SK-N-SH (cell line): ENCODE data around the gene ZP1. TPM values are rescaled to one million over a fixed set of nuclear protein-coding genes. Genes with fewer than 3 reads are reported as not detected.

ENCODE experiments used
- CTCF ChIA-PET: fragments of 300-600, 350-600 bp; formaldehyde crosslinking; extraction: SDS; loops from one replicate; lab custom pipeline; 2021; lab: Yijun Ruan, JAX
- POLR2A ChIA-PET: fragments of 350-600 bp; sonication (Branson Sonifier 250); formaldehyde crosslinking; extraction: SDS; loops from one replicate; lab custom pipeline; 2020; ENCODE audit warnings: antibody characterized with exemption, inconsistent platforms; lab: Yijun Ruan, JAX
- DNase-seq: peaks from one replicate; pipeline ENCODE4 v3.0.0; 2012
- H2AFZ ChIP-seq: fragments of 200-600 bp; sonication (generic); 2 replicates; pipeline ENCODE4 v1.8.1; 2016; ENCODE audit warnings: antibody characterized with exemption, mild to moderate bottlenecking, low read depth
- H3F3A ChIP-seq: fragments of 200-600 bp; sonication (generic); replicated peaks from 2 replicates; pipeline ENCODE3; 2016; ENCODE audit warnings: antibody characterized with exemption, mild to moderate bottlenecking; ENCODE audit not compliant: insufficient read depth
- H3K27ac ChIP-seq, 2 experiments: fragments of 200-500 bp in 1 of 2; fragments of 200-600 bp in 1 of 2; sonication (Bioruptor generic) in 1 of 2; sonication (generic), shearing (Covaris generic) in 1 of 2; 2 replicates each; pipeline versions ENCODE4 v1.5.1 to v1.6.1; 2014 to 2016; ENCODE audit warnings: low read depth in 2 of 2, inconsistent platforms in 1 of 2, low read length in 1 of 2, mild to moderate bottlenecking in 1 of 2, mixed read lengths in 1 of 2
- H3K27me3 ChIP-seq: fragments of 200-600 bp; sonication (generic), shearing (Covaris generic); 2 replicates; pipeline ENCODE4 v1.6.1; 2016; ENCODE audit warnings: mixed run types; ENCODE audit not compliant: insufficient read depth
- H3K36me3 ChIP-seq, 2 experiments: fragments of 200-500 bp in 1 of 2; fragments of 200-600 bp in 1 of 2; sonication (Bioruptor generic) in 1 of 2; sonication (generic) in 1 of 2; replicated peaks in 1 of 2; 2 replicates each; pipeline versions ENCODE3 to v1.5.1; 2014 to 2016; ENCODE audit warnings: low read length in 1 of 2, mild to moderate bottlenecking in 1 of 2; ENCODE audit not compliant: insufficient read depth in 2 of 2, control insufficient read depth in 1 of 2
- H3K4me1 ChIP-seq, 2 experiments: fragments of 200-500 bp in 1 of 2; fragments of 200-600 bp in 1 of 2; sonication (Bioruptor generic) in 1 of 2; sonication (generic), shearing (Covaris generic) in 1 of 2; 2 replicates each; pipeline versions ENCODE4 v1.5.1 to v1.6.1; 2014 to 2016; ENCODE audit warnings: low read depth in 1 of 2, low read length in 1 of 2, mixed run types in 1 of 2; ENCODE audit not compliant: insufficient read depth in 2 of 2, control insufficient read depth in 1 of 2
- H3K4me2 ChIP-seq: fragments of 200-600 bp; sonication (generic), shearing (Covaris generic); 2 replicates; pipeline ENCODE4 v1.6.1; 2017; ENCODE audit warnings: mixed run types
- H3K4me3 ChIP-seq, 2 experiments: fragments of 200-500 bp in 1 of 2; fragments of 200-600 bp in 1 of 2; sonication (Bioruptor generic) in 1 of 2; sonication (generic), shearing (Covaris generic) in 1 of 2; 2 replicates each; pipeline versions ENCODE4 v1.5.1 to v1.8.1; 2014 to 2016; ENCODE audit warnings: low read depth in 2 of 2, inconsistent platforms in 1 of 2, low read length in 1 of 2, mild to moderate bottlenecking in 1 of 2, mixed read lengths in 1 of 2, moderate library complexity in 1 of 2
- H3K79me2 ChIP-seq: fragments of 200-600 bp; sonication (generic); 2 replicates; pipeline ENCODE4 v1.8.1; 2017; ENCODE audit warnings: mild to moderate bottlenecking; ENCODE audit not compliant: insufficient read depth
- H3K9ac ChIP-seq: fragments of 200-600 bp; sonication (generic); 2 replicates; pipeline ENCODE4 v1.6.1; 2017; ENCODE audit warnings: mixed run types
- H3K9me2 ChIP-seq: fragments of 200-600 bp; sonication (generic); 2 replicates; pipeline ENCODE4 v1.6.1; 2017; ENCODE audit warnings: mixed run types
- H3K9me3 ChIP-seq: fragments of 200-600 bp; sonication (generic); 2 replicates; pipeline ENCODE4 v1.6.1; 2017; ENCODE audit warnings: mixed run types, mild to moderate bottlenecking, moderate library complexity
- H4K20me1 ChIP-seq: fragments of 200-600 bp; sonication (generic); 2 replicates; pipeline ENCODE4 v1.6.1; 2017; ENCODE audit warnings: mild to moderate bottlenecking, mixed run types; ENCODE audit not compliant: insufficient read depth
- ELF1 ChIP-seq: IDR thresholded peaks from 2 replicates; pipeline ENCODE4 v1.4.0; 2012
- EZH2phosphoT487 ChIP-seq: fragments of 200-600 bp; sonication (generic); IDR thresholded peaks from 2 replicates; pipeline ENCODE4 v1.6.1; 2017; ENCODE audit warnings: low read depth, mixed run types, mild to moderate bottlenecking, antibody characterized with exemption, moderate library complexity, borderline replicate concordance
- FOXM1 ChIP-seq: IDR thresholded peaks from 2 replicates; pipeline ENCODE4 v1.4.0; 2012; ENCODE audit warnings: low read depth, mild to moderate bottlenecking
- IRF3 ChIP-seq: fragments of 150-350 bp; IDR thresholded peaks from 2 replicates; pipeline ENCODE4 v1.6.1; 2016; ENCODE audit warnings: mild to moderate bottlenecking, low read depth, low read length
- POLR2AphosphoS5 ChIP-seq: IDR thresholded peaks from 2 replicates; pipeline ENCODE4 v1.6.1; 2012; ENCODE audit warnings: low read depth, low read length
- RXRA ChIP-seq: IDR thresholded peaks from 2 replicates; pipeline ENCODE4 v1.4.0; 2012; ENCODE audit warnings: low read depth, mild to moderate bottlenecking, borderline replicate concordance
- SIN3A ChIP-seq: IDR thresholded peaks from 2 replicates; pipeline ENCODE4 v1.6.1; 2012; ENCODE audit warnings: low read depth, mild to moderate bottlenecking, low read length, moderate library complexity, borderline replicate concordance
- TEAD4 ChIP-seq: IDR thresholded peaks from 2 replicates; pipeline ENCODE4 v1.4.0; 2012; ENCODE audit warnings: mild to moderate bottlenecking, borderline replicate concordance; ENCODE audit not compliant: insufficient read depth
- USF1 ChIP-seq: IDR thresholded peaks from 2 replicates; pipeline ENCODE4 v1.4.0; 2012; ENCODE audit warnings: low read depth, borderline replicate concordance
- WGBS: methylation state at CpG from one replicate; pipeline ENCODE4 v1.1.6; 2017; ENCODE audit warnings: low lambda C conversion rate; 5-methylcytosine and 5-hydroxymethylcytosine counted together
- polyA plus RNA-seq, 3 experiments: library from polyadenylated mRNA; depleted of rRNA; stranded (reverse); fragments of >200 nt; gene quantifications; 2 replicates each; pipeline ENCODE4 v1.2.3, GENCODE V29; 2012
- TF ChIP-seq, protein P1 (sequence below): IDR thresholded peaks from 2 replicates; pipeline ENCODE4 v1.4.0; 2012; ENCODE audit warnings: low read depth, borderline replicate concordance
- TF ChIP-seq, protein P2 (sequence below): IDR thresholded peaks from 2 replicates; pipeline ENCODE4; 2012
- TF ChIP-seq, protein P3 (sequence below): fragments of 200-600 bp; sonication (generic); IDR thresholded peaks from 2 replicates; pipeline ENCODE4 v1.6.1; 2017; ENCODE audit warnings: antibody characterized with exemption, mild to moderate bottlenecking, moderate library complexity
- TF ChIP-seq, protein P4 (sequence below): IDR thresholded peaks from 2 replicates; pipeline ENCODE4 v1.6.1; 2012; ENCODE audit warnings: mild to moderate bottlenecking, low read depth, low read length, moderate library complexity

ZP1 gene
- polyA plus RNA-seq, 1 of the 3 experiments (the other 2 are of a cell fraction) = not detected

DNA sequence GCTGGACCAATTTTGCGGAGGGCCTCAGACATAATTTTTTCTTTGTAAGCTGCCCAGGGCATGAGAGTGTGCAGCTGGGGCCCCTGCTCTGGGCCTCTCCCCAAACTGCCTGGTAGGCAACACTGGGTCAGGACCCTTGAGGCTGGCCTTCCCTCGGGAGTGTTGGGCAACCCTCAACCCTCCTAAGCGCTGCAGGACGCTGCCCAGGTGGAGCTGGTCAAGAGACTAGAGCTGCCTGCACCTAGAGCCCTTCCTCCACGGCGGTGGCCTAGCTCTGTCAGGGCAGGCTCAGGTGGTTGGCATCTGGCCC, 56.4 kb downstream of the ZP1 start:
- H3K4me3 ChIP-seq = peak overlapping the region; percentile 80 to 92
- H2AFZ ChIP-seq = no peak overlapping the region

More for the DNA sequence above, 56.4 kb downstream of the ZP1 start:
- H3K79me2 ChIP-seq = peaks cover 10% of the 10 kb centered on the region
- POLR2A ChIA-PET = interaction anchor here (1.7 kb wide), 1 partner anchor 10 kb away, joined by 5 read pairs; the partner anchor contains the start of gene TMEM109
- no peak overlapping the region for H3K9ac ChIP-seq
- DNase-seq = no peak
- H3K4me2 ChIP-seq = peak overlapping the region; percentile 99
- no peaks in the 10 kb centered on the region for H3K9me2 ChIP-seq
- WGBS = 43% methylated on average over 4 of the region's 6 CpGs
- TF ChIP-seq SIN3A (peak; percentile 2; the same call in 1 of the 2 replicates), FOXM1 (no peak), RXRA (no peak), TEAD4 (no peak), POLR2AphosphoS5 (0 out of 2 replicates have a peak, but pooled peaks have one; percentile 7), USF1 (no peak), EZH2phosphoT487 (no peak), IRF3 (no peak), ELF1 (no peak)
- TF ChIP-seq, protein P1, sequence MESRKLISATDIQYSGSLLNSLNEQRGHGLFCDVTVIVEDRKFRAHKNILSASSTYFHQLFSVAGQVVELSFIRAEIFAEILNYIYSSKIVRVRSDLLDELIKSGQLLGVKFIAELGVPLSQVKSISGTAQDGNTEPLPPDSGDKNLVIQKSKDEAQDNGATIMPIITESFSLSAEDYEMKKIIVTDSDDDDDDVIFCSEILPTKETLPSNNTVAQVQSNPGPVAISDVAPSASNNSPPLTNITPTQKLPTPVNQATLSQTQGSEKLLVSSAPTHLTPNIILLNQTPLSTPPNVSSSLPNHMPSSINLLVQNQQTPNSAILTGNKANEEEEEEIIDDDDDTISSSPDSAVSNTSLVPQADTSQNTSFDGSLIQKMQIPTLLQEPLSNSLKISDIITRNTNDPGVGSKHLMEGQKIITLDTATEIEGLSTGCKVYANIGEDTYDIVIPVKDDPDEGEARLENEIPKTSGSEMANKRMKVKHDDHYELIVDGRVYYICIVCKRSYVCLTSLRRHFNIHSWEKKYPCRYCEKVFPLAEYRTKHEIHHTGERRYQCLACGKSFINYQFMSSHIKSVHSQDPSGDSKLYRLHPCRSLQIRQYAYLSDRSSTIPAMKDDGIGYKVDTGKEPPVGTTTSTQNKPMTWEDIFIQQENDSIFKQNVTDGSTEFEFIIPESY = no peak
- TF ChIP-seq, protein P2, sequence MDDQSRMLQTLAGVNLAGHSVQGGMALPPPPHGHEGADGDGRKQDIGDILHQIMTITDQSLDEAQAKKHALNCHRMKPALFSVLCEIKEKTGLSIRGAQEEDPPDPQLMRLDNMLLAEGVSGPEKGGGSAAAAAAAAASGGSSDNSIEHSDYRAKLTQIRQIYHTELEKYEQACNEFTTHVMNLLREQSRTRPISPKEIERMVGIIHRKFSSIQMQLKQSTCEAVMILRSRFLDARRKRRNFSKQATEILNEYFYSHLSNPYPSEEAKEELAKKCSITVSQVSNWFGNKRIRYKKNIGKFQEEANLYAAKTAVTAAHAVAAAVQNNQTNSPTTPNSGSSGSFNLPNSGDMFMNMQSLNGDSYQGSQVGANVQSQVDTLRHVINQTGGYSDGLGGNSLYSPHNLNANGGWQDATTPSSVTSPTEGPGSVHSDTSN = no peak
- TF ChIP-seq, protein P3, sequence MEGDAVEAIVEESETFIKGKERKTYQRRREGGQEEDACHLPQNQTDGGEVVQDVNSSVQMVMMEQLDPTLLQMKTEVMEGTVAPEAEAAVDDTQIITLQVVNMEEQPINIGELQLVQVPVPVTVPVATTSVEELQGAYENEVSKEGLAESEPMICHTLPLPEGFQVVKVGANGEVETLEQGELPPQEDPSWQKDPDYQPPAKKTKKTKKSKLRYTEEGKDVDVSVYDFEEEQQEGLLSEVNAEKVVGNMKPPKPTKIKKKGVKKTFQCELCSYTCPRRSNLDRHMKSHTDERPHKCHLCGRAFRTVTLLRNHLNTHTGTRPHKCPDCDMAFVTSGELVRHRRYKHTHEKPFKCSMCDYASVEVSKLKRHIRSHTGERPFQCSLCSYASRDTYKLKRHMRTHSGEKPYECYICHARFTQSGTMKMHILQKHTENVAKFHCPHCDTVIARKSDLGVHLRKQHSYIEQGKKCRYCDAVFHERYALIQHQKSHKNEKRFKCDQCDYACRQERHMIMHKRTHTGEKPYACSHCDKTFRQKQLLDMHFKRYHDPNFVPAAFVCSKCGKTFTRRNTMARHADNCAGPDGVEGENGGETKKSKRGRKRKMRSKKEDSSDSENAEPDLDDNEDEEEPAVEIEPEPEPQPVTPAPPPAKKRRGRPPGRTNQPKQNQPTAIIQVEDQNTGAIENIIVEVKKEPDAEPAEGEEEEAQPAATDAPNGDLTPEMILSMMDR = no peak
- TF ChIP-seq, protein P4, sequence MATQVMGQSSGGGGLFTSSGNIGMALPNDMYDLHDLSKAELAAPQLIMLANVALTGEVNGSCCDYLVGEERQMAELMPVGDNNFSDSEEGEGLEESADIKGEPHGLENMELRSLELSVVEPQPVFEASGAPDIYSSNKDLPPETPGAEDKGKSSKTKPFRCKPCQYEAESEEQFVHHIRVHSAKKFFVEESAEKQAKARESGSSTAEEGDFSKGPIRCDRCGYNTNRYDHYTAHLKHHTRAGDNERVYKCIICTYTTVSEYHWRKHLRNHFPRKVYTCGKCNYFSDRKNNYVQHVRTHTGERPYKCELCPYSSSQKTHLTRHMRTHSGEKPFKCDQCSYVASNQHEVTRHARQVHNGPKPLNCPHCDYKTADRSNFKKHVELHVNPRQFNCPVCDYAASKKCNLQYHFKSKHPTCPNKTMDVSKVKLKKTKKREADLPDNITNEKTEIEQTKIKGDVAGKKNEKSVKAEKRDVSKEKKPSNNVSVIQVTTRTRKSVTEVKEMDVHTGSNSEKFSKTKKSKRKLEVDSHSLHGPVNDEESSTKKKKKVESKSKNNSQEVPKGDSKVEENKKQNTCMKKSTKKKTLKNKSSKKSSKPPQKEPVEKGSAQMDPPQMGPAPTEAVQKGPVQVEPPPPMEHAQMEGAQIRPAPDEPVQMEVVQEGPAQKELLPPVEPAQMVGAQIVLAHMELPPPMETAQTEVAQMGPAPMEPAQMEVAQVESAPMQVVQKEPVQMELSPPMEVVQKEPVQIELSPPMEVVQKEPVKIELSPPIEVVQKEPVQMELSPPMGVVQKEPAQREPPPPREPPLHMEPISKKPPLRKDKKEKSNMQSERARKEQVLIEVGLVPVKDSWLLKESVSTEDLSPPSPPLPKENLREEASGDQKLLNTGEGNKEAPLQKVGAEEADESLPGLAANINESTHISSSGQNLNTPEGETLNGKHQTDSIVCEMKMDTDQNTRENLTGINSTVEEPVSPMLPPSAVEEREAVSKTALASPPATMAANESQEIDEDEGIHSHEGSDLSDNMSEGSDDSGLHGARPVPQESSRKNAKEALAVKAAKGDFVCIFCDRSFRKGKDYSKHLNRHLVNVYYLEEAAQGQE = no peak
- no peaks in the 10 kb centered on the region for H3K27me3 ChIP-seq
- no peaks in the 10 kb centered on the region for H3F3A ChIP-seq
- CTCF ChIA-PET = interaction anchor here (0.7 to 5.8 kb wide), 8 partner anchors 9 to 264 kb away, joined by 3 to 21 read pairs (median 4); no protein-coding TSS in a partner anchor
- peaks cover 6 to 37% of the 10 kb centered on the region in 2 experiments for H3K36me3 ChIP-seq
- H4K20me1 ChIP-seq = no peaks in the 10 kb centered on the region
- no peaks in the 10 kb centered on the region for H3K9me3 ChIP-seq
- H3K4me1 ChIP-seq = peaks cover 5 to 28% of the 10 kb centered on the region in 2 experiments; a peak in 3 of 4 replicates
- peak overlapping the region in 1 of 2 experiments; percentile 82; a peak in 1 of 4 replicates for H3K27ac ChIP-seq
